NK-92 (cell line): ENCODE data around the gene RAB7B.
"Not testable (repeated sequence)": the region's sequence is repeated elsewhere in the genome, so short reads cannot be mapped to it uniquely, and the experiment has no call there.

ENCODE experiments used
- DNase-seq: peaks from one replicate; lab custom pipeline; 2025; ENCODE audit not compliant: unreplicated experiment; lab: John Stamatoyannopoulos, UW

RAB7B gene

GRCh38 chr1:206002871-206003801, at the start of gene RAB7B:
RAB7B (minus strand) TSS chr1:206003395; CDS start chr1:205994135, 9,260 bp downstream.
- no peak for DNase-seq

DNA sequence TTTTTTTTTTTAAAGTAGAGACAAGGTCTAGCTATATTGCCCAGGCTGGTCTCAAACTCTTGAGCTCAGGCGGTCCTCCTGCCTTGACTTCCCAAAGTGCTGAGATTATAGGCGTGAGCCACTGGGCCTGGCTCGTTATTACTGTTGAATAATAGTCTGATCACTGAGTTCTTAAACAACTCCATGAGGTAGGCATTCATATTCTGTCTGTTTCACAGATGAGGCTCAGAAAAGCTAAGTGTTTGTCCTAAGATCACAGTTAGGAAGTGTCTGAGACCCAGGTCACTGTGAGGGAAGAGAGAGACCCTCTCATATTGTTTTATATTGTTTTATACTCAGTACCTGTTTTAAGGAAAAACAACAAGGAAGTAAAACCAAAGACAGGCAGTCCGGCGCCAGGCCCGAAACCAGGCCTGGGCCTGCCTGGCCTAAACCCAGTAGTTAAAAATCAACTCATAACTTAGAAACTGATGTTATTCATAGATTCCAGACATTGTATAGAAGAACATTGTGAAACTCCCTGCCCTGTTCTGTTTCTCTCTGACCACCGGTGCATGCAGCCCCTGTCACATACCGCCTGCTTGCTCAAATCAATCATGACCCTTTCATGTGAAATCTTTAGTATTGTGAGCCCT, 49.2 kb upstream of the RAB7B start:
- not testable (repeated sequence) for DNase-seq

GRCh38 chr1:206050655-206051235, 47.5 kb upstream of the RAB7B start:
- DNase-seq: no peak

- no peak for DNase-seq
These were observed 46.9 kb upstream of the RAB7B start for GRCh38 chr1:206049919-206050600.

- DNase-seq: no peak
These were observed 46.1 kb upstream of the RAB7B start for GRCh38 chr1:206049293-206049692.

GRCh38 chr1:206048582-206048981, 45.4 kb upstream of the RAB7B start:
- no peak for DNase-seq

- no peak for DNase-seq
These were observed 44.1 kb upstream of the RAB7B start for GRCh38 chr1:206047271-206047670.

GRCh38 chr1:206041640-206042039, 38.4 kb upstream of the RAB7B start:
- no peak for DNase-seq

- no peak for DNase-seq
These were observed 37.1 kb upstream of the RAB7B start for GRCh38 chr1:206040328-206040727.

GRCh38 chr1:206039046-206039973, 36.1 kb upstream of the RAB7B start:
- no peak for DNase-seq

DNA sequence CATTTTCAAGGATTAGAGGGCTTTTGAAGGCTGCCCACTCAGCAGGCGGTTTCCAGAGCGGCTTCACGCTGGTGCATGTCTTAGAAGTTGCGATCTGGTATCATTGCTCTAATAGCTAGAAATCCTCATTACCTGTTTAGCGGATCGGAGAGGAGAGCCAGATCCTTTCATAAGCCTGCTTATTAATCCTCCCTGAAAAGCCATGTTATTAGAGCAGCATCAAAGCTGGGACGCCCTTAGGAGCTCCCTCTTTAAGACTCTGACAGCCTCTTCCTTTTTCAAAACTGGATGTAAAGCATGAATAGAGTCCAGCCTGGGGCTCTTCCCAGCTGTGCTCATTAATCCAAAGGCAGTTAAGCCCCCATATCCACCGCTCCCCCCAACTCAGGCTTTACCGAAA, 34.4 kb upstream of the RAB7B start:
- DNase-seq: no peak

DNA sequence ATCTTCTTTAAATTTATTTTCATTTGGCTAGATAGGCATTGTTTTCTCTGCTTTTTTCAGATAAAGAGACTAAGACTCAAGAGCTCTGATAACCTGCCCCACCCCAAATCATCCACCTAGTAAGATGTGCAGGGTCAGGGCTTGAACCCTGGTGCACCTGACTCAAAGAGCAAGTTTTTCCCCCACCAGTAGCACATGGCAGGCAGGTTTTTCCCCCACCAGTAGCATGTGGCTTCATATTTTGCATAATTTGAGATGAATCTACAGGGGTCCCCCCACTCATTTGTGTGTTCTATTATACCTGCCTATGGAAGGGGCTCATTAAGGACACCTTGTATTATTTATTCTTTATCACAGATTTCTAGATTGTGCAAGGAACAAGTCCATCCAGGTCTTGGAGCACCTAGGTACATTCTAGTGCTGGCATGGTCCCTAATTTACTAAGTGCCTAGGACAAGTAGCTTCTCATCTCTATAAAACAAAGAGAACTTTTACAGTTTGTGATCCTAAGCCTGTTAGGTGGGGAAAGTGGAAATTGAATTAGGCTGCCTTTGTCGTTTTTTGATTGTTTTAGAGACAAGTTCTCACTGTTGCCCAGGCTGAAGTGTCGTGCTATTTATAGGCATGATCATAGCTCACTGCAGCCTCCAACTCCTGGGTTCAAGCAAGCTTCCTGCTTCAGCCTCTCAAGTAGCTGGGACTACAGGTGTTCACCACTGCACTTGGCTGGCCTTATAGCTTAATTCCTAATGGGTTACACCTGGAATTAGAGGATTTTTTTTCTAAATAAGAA, 33.7 kb upstream of the RAB7B start:
- no peak for DNase-seq

DNA sequence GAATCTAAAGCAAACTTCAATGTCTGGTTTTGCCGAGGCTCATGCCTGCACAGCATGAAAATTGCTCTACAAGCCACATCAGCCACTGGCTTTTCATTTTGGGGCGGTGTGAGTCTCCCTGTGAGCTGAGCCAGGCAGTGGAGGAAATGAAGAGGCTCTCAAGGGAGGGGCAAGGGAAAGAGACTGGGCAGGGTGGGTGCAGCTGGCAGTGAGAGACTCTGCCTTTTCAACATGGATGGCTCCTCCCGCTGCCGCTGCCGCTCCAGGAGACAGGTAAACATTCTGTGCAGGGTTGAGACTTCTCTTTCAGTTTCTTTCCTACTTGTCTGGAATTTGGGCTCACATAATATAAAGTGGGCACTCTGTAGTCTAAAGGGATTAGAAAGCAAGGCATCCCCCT, 31.8 kb upstream of the RAB7B start:
- DNase-seq: no peak

DNA sequence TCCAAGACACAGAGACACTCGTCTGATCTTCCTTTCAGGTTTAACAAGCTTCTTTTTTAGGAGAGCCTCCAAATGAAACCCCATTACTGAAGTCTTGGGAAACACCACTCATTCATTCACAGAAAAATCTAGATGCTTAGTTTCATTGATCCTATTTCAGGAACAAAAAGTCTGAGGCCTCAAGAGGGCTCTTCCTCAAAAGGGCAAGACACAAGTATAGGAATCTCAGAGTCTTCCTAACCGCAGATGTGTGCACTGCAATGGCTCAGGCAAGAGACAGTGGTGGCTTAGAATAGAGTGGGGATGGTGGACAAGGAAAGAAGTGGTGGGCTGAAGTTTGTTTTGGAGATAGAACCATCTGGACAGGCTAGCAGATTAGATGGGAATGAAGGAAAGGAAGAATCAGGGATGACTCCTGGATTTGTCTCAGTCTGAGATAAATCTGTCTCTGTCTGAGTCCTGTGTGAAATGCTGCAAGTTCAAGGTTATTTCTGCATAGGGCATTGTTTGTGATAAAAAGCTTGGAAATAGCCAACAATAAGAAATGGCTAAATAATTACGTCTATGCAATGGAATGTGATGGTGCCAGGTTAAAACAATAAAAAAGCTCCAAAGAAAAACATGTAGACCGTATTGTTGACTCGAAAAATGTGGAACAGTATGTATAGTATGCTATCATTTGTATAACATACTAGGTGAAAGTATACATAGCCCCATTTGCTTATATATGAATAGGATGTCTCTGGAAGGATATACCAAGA, 29.4 kb upstream of the RAB7B start:
- no peak for DNase-seq

DNA sequence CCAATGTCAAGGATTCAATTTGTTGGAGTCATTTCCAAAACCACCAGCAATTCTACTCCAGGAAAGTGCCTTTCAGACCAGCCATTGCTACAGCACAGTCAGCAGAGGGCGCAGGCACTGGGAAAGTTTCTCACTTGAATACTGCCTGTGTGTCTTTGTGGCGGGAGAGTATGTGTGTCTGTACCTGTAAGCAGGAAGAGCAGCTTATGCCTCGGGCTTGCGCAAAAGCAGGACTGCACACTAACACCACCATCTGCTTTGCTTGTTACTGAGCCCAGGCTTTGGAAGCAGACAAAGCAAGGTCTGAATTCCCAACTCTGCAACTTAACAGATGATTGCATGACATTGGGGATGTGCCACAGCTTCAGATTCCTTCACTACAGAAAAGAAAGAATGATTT, 27.5 kb upstream of the RAB7B start:
- DNase-seq: no peak

DNA sequence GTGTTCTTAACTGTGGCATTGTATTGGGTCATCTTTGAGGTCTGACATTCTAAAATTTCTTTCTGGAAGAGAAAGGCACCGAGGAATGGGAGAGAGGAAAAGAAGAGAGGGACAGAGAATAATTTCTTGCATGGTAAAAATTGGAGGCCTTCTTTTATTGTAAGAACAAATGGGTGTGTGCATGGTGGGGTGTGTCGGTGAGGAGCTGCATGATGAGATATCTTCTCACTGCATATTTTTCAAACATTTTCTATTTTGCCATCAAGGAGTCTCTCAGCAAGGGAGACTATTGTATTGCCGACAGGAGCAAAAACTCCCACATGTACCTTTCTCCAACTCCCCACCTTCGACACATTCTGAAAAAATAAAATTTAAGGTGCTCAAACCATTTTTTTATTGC, 27.0 kb upstream of the RAB7B start:
- DNase-seq: no peak

DNA sequence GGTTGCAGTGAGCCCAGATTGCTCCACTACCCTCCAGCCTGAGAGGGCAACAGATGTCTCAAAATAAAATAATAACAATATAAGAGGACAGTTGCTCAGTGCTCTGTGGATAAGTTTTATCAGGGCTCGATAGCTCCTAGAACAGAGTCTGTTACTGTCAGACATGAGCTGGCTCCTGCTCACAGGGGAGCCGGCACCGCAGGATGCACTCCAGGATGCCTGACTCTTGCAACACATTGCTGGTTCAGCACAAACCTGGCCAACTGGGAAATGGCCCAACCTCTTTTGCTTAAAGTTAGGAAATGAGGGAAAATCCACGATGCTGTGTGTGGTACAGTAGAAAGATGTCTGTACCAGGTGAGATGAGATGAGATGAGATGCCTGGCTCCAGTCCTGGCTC, 26.3 kb upstream of the RAB7B start:
- no peak for DNase-seq

DNA sequence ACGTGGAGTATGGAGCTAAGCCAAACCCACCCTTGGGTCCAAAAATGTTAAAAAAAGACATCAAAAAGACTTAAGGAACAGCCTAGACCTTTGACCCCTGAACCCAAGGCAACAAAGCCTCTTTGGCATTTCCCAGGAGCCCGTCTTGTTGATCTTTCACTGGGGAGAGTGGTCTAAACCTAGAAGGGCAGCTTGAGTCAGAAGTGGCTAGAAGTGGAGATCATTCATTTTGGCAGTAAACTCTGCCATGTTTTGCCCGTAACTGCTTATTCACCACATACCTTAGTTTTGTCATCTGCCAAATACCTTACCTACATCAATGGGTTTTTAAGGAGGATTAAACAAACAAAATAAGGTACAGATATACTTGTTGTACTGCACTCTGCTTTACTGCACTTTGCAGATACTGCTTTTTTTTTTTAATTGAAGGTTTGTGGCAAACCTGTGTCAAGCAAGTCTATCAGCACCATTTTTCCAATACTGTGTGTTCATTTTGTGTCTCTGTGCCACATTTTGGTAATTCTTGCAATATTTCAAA, 22.2 kb upstream of the RAB7B start:
- no peak for DNase-seq

DNA sequence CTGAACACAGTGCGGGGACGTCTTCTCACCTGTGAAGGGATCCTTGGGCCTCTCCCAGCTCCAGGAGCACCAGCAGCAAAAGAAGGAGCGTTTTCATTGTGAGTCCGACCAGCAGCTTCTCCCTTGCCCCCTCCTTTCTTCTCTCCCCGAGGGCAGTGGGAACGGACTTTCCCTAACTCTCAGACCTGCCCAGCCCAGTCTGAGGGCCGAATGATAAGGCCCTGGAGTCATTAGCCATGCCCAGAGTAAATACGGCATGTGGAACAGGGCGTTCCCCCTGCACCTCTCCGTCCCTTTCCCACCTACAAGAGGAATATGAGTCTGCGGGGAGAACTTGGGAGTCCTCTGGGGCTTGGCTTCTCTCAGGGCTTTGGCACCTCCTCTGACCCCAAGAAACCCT, 20.5 kb upstream of the RAB7B start, which contains the start of gene CTSE:
TSS of gene CTSE (minus strand) at position 201 of the 400 bp plus-strand sequence. CDS start at position 97, 104 bp downstream.
- no peak for DNase-seq
